AG04450 (cell line): ENCODE measurements around the gene PC. TPM values are rescaled to one million over a fixed set of nuclear protein-coding genes. Genes with fewer than 3 reads are reported as not detected.
A peak's percentile ranks its signal among the peaks of the same experiment; 100 is the strongest.
"Not testable (repeated sequence)": the region's sequence is repeated elsewhere in the genome, so short reads cannot be mapped to it uniquely, and the experiment has no call there.

Experiments used
- CTCF ChIA-PET: fragments of 300-600, 350-600 bp; formaldehyde crosslinking; extraction: SDS; loops from one replicate; lab custom pipeline; 2022; ENCODE audit warnings: antibody characterized with exemption, inconsistent platforms; lab: Charles Lee
- POLR2A ChIA-PET: fragments of 350-600 bp; formaldehyde crosslinking; extraction: SDS; loops from one replicate; lab custom pipeline; 2021; ENCODE audit warnings: antibody characterized with exemption, inconsistent platforms; lab: Yijun Ruan, JAX
- DNase-seq: peaks from one replicate; pipeline ENCODE4 v3.0.0-alpha.2; 2011; ENCODE audit warnings: low read depth, low spot score
- H3K27ac ChIP-seq: one replicate; pipeline ENCODE4 v1.5.1; 2012; ENCODE audit warnings: low read depth, low read length, control low read depth
- H3K27me3 ChIP-seq: one replicate; pipeline ENCODE4 v1.6.0; 2012; ENCODE audit warnings: low read length; ENCODE audit not compliant: control insufficient read depth, insufficient read depth
- H3K4me3 ChIP-seq: 2 replicates; pipeline ENCODE4 v1.5.1; 2011; ENCODE audit warnings: mild to moderate bottlenecking, low read depth, low read length, control low read depth
- H3K9me3 ChIP-seq: 2 replicates; pipeline ENCODE4 v1.5.1; 2012; ENCODE audit warnings: low read length; ENCODE audit not compliant: control insufficient read depth, insufficient read depth
- CTCF ChIP-seq: IDR thresholded peaks from 2 replicates; pipeline ENCODE4 v1.5.1; 2011; ENCODE audit warnings: low read depth, low read length, control low read depth, inconsistent platforms
- polyA plus RNA-seq: library from polyadenylated mRNA; depleted of rRNA; stranded (reverse); fragments of >200 nt; gene quantifications from 2 replicates; pipeline ENCODE4 v1.2.3, GENCODE V29; 2011

Gene PC
- polyA plus RNA-seq, 1 experiment, result 12.1 TPM

GRCh38 chr11:67002297-67002913 is 44.2 kb upstream of the PC start:
- H3K9me3 ChIP-seq, result no peaks in the 10 kb centered on the region; the same call in 1 of the 2 replicates
- ChIA-PET CTCF (interaction anchor here (1.6 kb wide), 1 partner anchor 349 kb away, joined by 3 read pairs; no protein-coding TSS in a partner anchor), POLR2A (no interaction called here)
- no peaks in the 10 kb centered on the region for H3K27me3 ChIP-seq
- TF ChIP-seq CTCF, result no peak
- H3K27ac ChIP-seq, result no peak overlapping the region
- H3K4me3 ChIP-seq, result no peak overlapping the region
- DNase-seq, result no peak

- no peak overlapping the region for H3K4me3 ChIP-seq
- DNase-seq, result no peak
- ChIA-PET POLR2A (no interaction called here), CTCF (interaction anchor here (1.6 kb wide), 1 partner anchor 350 kb away, joined by 3 read pairs; no protein-coding TSS in a partner anchor)
- H3K27me3 ChIP-seq, result no peaks in the 10 kb centered on the region
- no peaks in the 10 kb centered on the region for H3K9me3 ChIP-seq
- no peak for TF ChIP-seq CTCF
- H3K27ac ChIP-seq, result no peak overlapping the region
These were observed 43.1 kb upstream of the PC start for GRCh38 chr11:67001332-67001731.

GRCh38 chr11:66999555-66999954 is 41.4 kb upstream of the PC start:
- no peak overlapping the region for H3K4me3 ChIP-seq
- H3K9me3 ChIP-seq, result no peaks in the 10 kb centered on the region
- H3K27ac ChIP-seq, result no peak overlapping the region
- POLR2A ChIA-PET, result no interaction called here
- TF ChIP-seq CTCF, result no peak
- H3K27me3 ChIP-seq, result no peaks in the 10 kb centered on the region
- no peak for DNase-seq
- CTCF ChIA-PET, result no interaction called here

- ChIA-PET POLR2A (interaction anchor here (1.2 kb wide), 2 partner anchors 25 to 57 kb away, joined by 3 to 4 read pairs; no protein-coding TSS in a partner anchor), CTCF (interaction anchor here (0.8 kb wide), 1 partner anchor 25 kb away, joined by 3 read pairs; no protein-coding TSS in a partner anchor)
- DNase-seq, result peak; percentile 24
- peak overlapping the region; percentile 39 for H3K27ac ChIP-seq
- H3K27me3 ChIP-seq, result no peaks in the 10 kb centered on the region
- TF ChIP-seq CTCF, result no peak
- H3K4me3 ChIP-seq, result no peak overlapping the region
- H3K9me3 ChIP-seq, result no peaks in the 10 kb centered on the region
These were observed 38.6 kb upstream of the PC start for GRCh38 chr11:66996609-66997273.

GRCh38 chr11:66992041-66992440 is 33.9 kb upstream of the PC start:
- ChIA-PET CTCF (interaction anchor here (1.9 kb wide), 1 partner anchor 30 kb away, joined by 4 read pairs; no protein-coding TSS in a partner anchor), POLR2A (interaction anchor here (0.6 kb wide), 1 partner anchor 39 kb away, joined by 3 read pairs; no protein-coding TSS in a partner anchor)
- H3K9me3 ChIP-seq, result no peaks in the 10 kb centered on the region; the same call in 1 of the 2 replicates
- TF ChIP-seq CTCF, result no peak
- H3K27ac ChIP-seq, result no peak overlapping the region
- no peaks in the 10 kb centered on the region for H3K27me3 ChIP-seq
- H3K4me3 ChIP-seq, result no peak overlapping the region
- no peak for DNase-seq

- H3K4me3 ChIP-seq, DNase-seq, H3K9me3 ChIP-seq, CTCF ChIA-PET, H3K27ac ChIP-seq, H3K27me3 ChIP-seq, POLR2A ChIA-PET: not testable (repeated sequence)
These were observed 31.2 kb upstream of the PC start for GRCh38 chr11:66989360-66989759.

GRCh38 chr11:66988741-66989140 is 30.6 kb upstream of the PC start:
- H3K27me3 ChIP-seq, result not testable (repeated sequence)

More at GRCh38 chr11:66988741-66989140, 30.6 kb upstream of the PC start:
- H3K4me3 ChIP-seq, POLR2A ChIA-PET, H3K9me3 ChIP-seq, H3K27ac ChIP-seq, CTCF ChIA-PET, DNase-seq: not testable (repeated sequence)
